Caki2 (cell line): ENCODE data around the gene SKIC2. TPM values are rescaled to one million over a fixed set of nuclear protein-coding genes. Genes with fewer than 3 reads are reported as not detected.
"Not testable (repeated sequence)": the region's sequence is repeated elsewhere in the genome, so short reads cannot be mapped to it uniquely, and the experiment has no call there.

Experiments used
- DNase-seq: peaks from one replicate; pipeline ENCODE4 v3.0.0-alpha.2; 2015; ENCODE audit warnings: low read depth
- in situ Hi-C: cut with HindIII; loops from 2 replicates; pipeline ENCODE4 v1.10.0; 2016; ENCODE audit warnings: low sequenced_read_pairs, low pct_unique_long_range_greater_than_20kb, mixed read lengths
- total RNA-seq: library from RNA; depleted of rRNA; stranded (reverse); fragments of >200 nt; shearing (Covaris generic); gene quantifications from 2 replicates; pipeline ENCODE4 v1.2.3, GENCODE V29; 2014; ENCODE audit warnings: low replicate concordance; rRNA removed

Gene SKIC2
- total RNA-seq, 1 experiment from 2014 or later = 29.2 TPM

DNA sequence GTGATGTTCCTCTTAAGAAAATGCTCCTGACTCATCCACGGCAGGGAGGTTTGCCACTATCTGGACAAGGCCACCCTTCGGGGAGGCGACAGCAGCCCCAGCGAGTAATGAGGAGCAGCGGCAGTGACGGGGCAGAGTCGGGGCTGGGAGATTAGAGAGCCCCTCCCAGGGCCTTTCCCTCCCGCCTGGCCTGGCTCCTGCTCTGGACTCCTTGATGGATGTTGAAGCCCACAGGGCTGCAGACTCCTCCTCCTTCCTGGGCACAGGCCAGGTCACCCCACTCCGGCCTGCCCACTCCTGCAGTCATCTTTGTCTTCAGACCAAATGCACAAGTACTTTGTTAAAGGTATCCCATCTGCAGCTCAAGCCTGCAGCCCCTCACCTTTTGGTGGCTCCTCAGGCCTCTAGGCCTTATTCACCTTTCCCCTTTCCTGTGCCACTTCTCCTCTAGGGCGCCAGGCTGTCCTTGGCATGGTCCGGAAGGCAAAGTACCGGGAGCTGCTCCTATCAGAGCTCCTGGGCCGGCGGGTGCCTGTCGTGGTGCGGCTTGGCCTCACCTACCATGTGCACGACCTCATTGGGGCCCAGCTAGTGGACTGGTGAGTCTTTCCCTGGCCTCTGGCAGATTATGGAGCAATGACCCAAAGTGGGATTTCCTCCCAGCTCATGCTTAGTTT, 54.1 kb downstream of the SKIC2 start:
- DNase-seq, in situ Hi-C loops: not testable (repeated sequence)

- DNase-seq, in situ Hi-C loops: not testable (repeated sequence)
Measured at GRCh38 chr6:32013738-32014137, 54.8 kb downstream of the SKIC2 start.

- DNase-seq, in situ Hi-C loops: not testable (repeated sequence)
Measured at GRCh38 chr6:32014547-32014946, 55.6 kb downstream of the SKIC2 start, which contains the start of gene C4B. C4B (plus strand) TSS chr6:32014795; CDS start chr6:32014846, 51 bp downstream.

Other genes starting within 250 kb of the SKIC2 start
- not detected in 2 replicates for gene LY6G6D, start 243.8 kb upstream of the SKIC2 start, total RNA-seq
- not detected in 2 replicates for gene LY6G6C, start 237.4 kb upstream of the SKIC2 start, total RNA-seq
- gene MPIG6B, start 235.8 kb upstream of the SKIC2 start, total RNA-seq = not detected in 2 replicates
- 214 and 216 TPM in 2 replicates for gene DDAH2, start 229.9 kb upstream of the SKIC2 start, total RNA-seq
- gene CLIC1, start 222.6 kb upstream of the SKIC2 start, total RNA-seq = 1,335 and 1,598 TPM in 2 replicates
- gene MSH5, start 219.2 kb upstream of the SKIC2 start, total RNA-seq = 20.2 and 54.7 TPM in 2 replicates
- 6.2 TPM in 1 of 2 replicates, not detected in the other for gene SAPCD1, start 196.5 kb upstream of the SKIC2 start, total RNA-seq
- gene VWA7, start 181.8 kb upstream of the SKIC2 start, total RNA-seq = 5.5 and 6.1 TPM in 2 replicates
- 122 and 144 TPM in 2 replicates for gene VARS1, start 163.4 kb upstream of the SKIC2 start, total RNA-seq
- gene LSM2, start 152.2 kb upstream of the SKIC2 start, total RNA-seq = 75.6 and 85.5 TPM in 2 replicates
- 0.61 and 2.0 TPM in 2 replicates for gene HSPA1L, start 143.9 kb upstream of the SKIC2 start, total RNA-seq
- 316 and 350 TPM in 2 replicates for gene HSPA1A, start 143.6 kb upstream of the SKIC2 start, total RNA-seq
- gene HSPA1B, start 131.4 kb upstream of the SKIC2 start, total RNA-seq = 441 and 449 TPM in 2 replicates
- 73.1 and 105 TPM in 2 replicates for gene NEU1, start 96.4 kb upstream of the SKIC2 start, total RNA-seq
- 0.54 TPM in 1 of 2 replicates, not detected in the other for gene SLC44A4, start 80.2 kb upstream of the SKIC2 start, total RNA-seq
- gene EHMT2, start 61.5 kb upstream of the SKIC2 start, total RNA-seq = 74.6 and 79.0 TPM in 2 replicates
- gene ZBTB12, start 57.1 kb upstream of the SKIC2 start, total RNA-seq = 5.5 and 9.3 TPM in 2 replicates
- gene C2, start 31.5 kb upstream of the SKIC2 start, total RNA-seq = 3.2 and 7.7 TPM in 2 replicates
- gene CFB, start 13.1 kb upstream of the SKIC2 start, total RNA-seq = 2.6 and 4.7 TPM in 2 replicates
- gene NELFE, start 204 bp upstream of the SKIC2 start, total RNA-seq = 293 and 348 TPM in 2 replicates
- 30.5 and 52.6 TPM in 2 replicates for gene DXO, start 13.0 kb downstream of the SKIC2 start, total RNA-seq
- gene C4A, start 22.9 kb downstream of the SKIC2 start, total RNA-seq = 0.30 TPM in 1 of 2 replicates, not detected in the other
- not detected in 2 replicates for gene C4B, start 55.6 kb downstream of the SKIC2 start, total RNA-seq
- gene CYP21A2, start 79.2 kb downstream of the SKIC2 start, total RNA-seq = not detected in 2 replicates
- 0.90 and 1.4 TPM in 2 replicates for gene TNXB, start 150.2 kb downstream of the SKIC2 start, total RNA-seq
- gene ATF6B, start 169.1 kb downstream of the SKIC2 start, total RNA-seq = 9.2 and 9.7 TPM in 2 replicates
- gene FKBPL, start 171.1 kb downstream of the SKIC2 start, total RNA-seq = 19.5 and 22.7 TPM in 2 replicates
- not detected in 2 replicates for gene PRRT1, start 192.8 kb downstream of the SKIC2 start, total RNA-seq
- 27.3 and 270 TPM in 2 replicates for gene PPT2, start 195.0 kb downstream of the SKIC2 start, total RNA-seq
- gene EGFL8, start 205.4 kb downstream of the SKIC2 start, total RNA-seq = 1.5 and 3.6 TPM in 2 replicates
- gene AGPAT1, start 216.9 kb downstream of the SKIC2 start, total RNA-seq = 42.7 and 61.0 TPM in 2 replicates
- 111 and 147 TPM in 2 replicates for gene RNF5, start 219.2 kb downstream of the SKIC2 start, total RNA-seq
- 1.7 and 1.9 TPM in 2 replicates for gene AGER, start 225.1 kb downstream of the SKIC2 start, total RNA-seq
- 80.1 and 87.2 TPM in 2 replicates for gene PBX2, start 231.0 kb downstream of the SKIC2 start, total RNA-seq
- 0.14 and 3.4 TPM in 2 replicates for gene GPSM3, start 233.5 kb downstream of the SKIC2 start, total RNA-seq